ENCODE results near the gene C1orf116. TPM values are rescaled to one million over a fixed set of nuclear protein-coding genes. Genes with fewer than 3 reads are reported as not detected.

Gene C1orf116
- total RNA-seq, 1 experiment from 2014 or later = 8.7 TPM

DNA sequence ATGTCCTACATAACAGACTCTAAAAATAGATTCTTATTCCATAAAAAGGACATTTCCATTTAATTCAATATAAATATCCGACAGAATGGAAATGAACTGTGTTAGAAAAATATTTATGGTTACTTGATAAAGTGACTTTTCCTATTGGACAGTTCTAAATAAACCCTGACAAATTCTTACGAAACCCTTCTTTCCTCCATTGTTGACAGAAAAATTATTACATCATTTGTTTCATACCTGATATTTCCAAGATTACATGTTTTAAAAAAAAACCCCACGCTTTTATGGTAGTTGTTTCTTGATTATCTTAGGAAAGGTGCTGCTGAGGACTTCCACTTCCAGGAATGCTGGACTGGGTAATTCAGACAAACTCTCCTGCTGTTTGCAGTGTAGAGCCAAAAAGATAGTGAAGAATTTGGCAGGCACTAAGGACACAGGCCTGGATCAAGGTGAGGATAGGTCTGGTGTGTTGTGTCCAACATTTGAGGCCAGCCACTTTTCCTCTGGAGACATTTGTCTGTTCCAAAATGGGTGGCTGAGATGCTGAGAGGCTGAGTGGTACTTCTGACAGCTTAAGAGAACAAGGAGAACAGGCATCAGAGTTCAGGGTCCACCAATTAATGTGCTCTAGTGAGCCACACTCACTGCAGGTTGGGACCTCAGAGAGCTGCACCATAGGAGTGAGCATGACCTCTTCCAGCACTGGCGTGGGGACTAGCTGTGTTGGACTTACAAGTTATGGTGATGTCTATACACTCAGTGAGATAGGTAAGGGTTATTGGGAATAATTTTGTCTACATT lies 7.0 kb upstream of the C1orf116 start:
- Histone ChIP-seq H3K9me3 (no peaks in the 10 kb centered on the region), H3K27me3 (replicated peaks; ENCODE audit: control insufficient read depth, insufficient read depth, low read length) (no peaks in the 10 kb centered on the region), H3K4me3 (ENCODE audit: low read depth, low read length) (no peak overlapping the region), H3K36me3 (ENCODE audit: control insufficient read depth, insufficient read depth, low read length) (no peaks in the 10 kb centered on the region), H3K4me1 (peaks cover 26% of the 10 kb centered on the region)
- ChIA-PET POLR2A (no interaction called here), CTCF (no interaction called here)
- Mint-ChIP-seq H3K9me3 (ENCODE audit: unreplicated experiment) (no peaks in the 10 kb centered on the region), H3K36me3 (ENCODE audit: insufficient read depth, unreplicated experiment) (no peaks in the 10 kb centered on the region), H3K27ac (ENCODE audit: unreplicated experiment) (no peak overlapping the region), H3K27me3 (ENCODE audit: insufficient read depth, unreplicated experiment) (no peaks in the 10 kb centered on the region), H3K4me3 (ENCODE audit: unreplicated experiment) (no peak overlapping the region), H3K4me1 (ENCODE audit: low read depth, unreplicated experiment) (peaks cover 7% of the 10 kb centered on the region)
- intact Hi-C loops (cut with micrococcal nuclease; ENCODE audit: unreplicated experiment) = no loop called here
- TF ChIP-seq, protein P1, sequence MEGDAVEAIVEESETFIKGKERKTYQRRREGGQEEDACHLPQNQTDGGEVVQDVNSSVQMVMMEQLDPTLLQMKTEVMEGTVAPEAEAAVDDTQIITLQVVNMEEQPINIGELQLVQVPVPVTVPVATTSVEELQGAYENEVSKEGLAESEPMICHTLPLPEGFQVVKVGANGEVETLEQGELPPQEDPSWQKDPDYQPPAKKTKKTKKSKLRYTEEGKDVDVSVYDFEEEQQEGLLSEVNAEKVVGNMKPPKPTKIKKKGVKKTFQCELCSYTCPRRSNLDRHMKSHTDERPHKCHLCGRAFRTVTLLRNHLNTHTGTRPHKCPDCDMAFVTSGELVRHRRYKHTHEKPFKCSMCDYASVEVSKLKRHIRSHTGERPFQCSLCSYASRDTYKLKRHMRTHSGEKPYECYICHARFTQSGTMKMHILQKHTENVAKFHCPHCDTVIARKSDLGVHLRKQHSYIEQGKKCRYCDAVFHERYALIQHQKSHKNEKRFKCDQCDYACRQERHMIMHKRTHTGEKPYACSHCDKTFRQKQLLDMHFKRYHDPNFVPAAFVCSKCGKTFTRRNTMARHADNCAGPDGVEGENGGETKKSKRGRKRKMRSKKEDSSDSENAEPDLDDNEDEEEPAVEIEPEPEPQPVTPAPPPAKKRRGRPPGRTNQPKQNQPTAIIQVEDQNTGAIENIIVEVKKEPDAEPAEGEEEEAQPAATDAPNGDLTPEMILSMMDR (IDR thresholded peaks at IDR 0.05; ENCODE audit: insufficient read depth in 1 of 2, low read depth in 1 of 2, low read length in 1 of 2, severe bottlenecking in 1 of 2, unreplicated experiment in 1 of 2) = no peak
- BruUV-seq (replicated peaks) = no TSS peak
- no peak for DNase-seq

DNA sequence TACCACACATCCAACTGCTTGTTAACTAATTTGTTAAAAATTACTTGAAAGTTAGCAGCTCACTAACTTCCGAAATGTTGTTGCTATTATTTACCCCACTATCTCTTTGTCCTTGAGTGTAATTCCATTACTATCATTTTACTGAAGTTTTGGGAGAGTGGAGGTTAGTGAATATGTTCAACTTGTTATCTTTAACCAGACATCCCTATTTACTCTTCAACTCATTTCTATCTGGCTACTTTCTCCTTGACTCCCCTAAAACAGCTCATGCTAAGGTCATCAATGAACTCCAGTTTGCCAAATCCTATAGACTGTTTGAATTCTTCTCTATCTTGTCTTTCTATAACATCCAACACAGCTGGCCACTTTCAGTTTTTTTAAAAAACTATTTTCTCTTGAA lies 4.3 kb upstream of the C1orf116 start:
- no peaks in the 10 kb centered on the region for H3K27me3 ChIP-seq (replicated peaks; ENCODE audit: control insufficient read depth, insufficient read depth, low read length)
- H3K9me3 ChIP-seq = no peaks in the 10 kb centered on the region
- H3K4me1 ChIP-seq = peaks cover 25% of the 10 kb centered on the region
- no peak overlapping the region for H3K4me3 ChIP-seq (ENCODE audit: low read depth, low read length)
- Mint-ChIP-seq H3K4me1 (ENCODE audit: low read depth, unreplicated experiment) (peaks cover 21% of the 10 kb centered on the region), H3K27ac (ENCODE audit: unreplicated experiment) (no peak overlapping the region), H3K27me3 (ENCODE audit: insufficient read depth, unreplicated experiment) (no peaks in the 10 kb centered on the region), H3K9me3 (ENCODE audit: unreplicated experiment) (no peaks in the 10 kb centered on the region), H3K36me3 (ENCODE audit: insufficient read depth, unreplicated experiment) (no peaks in the 10 kb centered on the region), H3K4me3 (ENCODE audit: unreplicated experiment) (no peak overlapping the region)
- H3K36me3 ChIP-seq (ENCODE audit: control insufficient read depth, insufficient read depth, low read length) = no peaks in the 10 kb centered on the region
- ChIA-PET CTCF (no interaction called here), POLR2A (no interaction called here)
- intact Hi-C loops (cut with micrococcal nuclease; ENCODE audit: unreplicated experiment) = no loop called here
- no peak for DNase-seq
- no TSS peak for BruUV-seq (replicated peaks)
- TF ChIP-seq, protein P1 (IDR thresholded peaks at IDR 0.05; ENCODE audit: insufficient read depth in 1 of 2, low read depth in 1 of 2, low read length in 1 of 2, severe bottlenecking in 1 of 2, unreplicated experiment in 1 of 2) = no peak

DNA sequence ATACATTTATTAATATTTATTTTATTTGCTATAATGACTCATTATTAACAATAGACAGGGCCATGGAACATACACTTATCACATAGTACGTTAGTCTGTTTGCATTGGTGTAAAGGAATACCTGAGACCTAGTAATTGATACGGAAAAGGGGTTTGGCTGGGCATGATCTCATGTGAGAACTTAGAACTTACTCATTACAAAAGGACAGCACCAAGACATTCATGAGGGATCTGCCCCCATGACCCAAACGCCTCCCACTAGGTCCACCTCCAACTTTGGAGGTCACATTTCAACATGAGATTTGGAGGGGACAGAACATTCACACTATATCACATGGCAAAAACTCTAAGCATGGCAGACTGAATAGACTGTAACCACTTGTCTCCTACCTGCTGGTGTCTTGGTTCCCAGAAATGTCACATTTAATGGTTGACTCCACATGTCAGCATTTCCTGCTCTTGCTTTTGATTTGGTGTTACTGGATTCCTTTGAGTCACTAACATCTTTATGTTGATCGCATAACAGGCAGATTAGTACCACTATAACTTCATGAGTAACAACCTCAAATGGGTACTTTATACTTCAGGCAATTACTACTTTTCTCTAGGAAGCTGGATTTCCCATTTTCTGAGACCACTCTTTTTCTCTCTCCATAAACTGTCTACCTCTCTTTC lies 3.5 kb upstream of the C1orf116 start:
- ChIA-PET CTCF (no interaction called here), POLR2A (no interaction called here)
- no peaks in the 10 kb centered on the region for H3K36me3 Mint-ChIP-seq (ENCODE audit: insufficient read depth, unreplicated experiment)
- no peaks in the 10 kb centered on the region for H3K9me3 ChIP-seq
- TF ChIP-seq, protein P1 (IDR thresholded peaks at IDR 0.05; ENCODE audit: insufficient read depth in 1 of 2, low read depth in 1 of 2, low read length in 1 of 2, severe bottlenecking in 1 of 2, unreplicated experiment in 1 of 2) = no peak
- H3K27ac Mint-ChIP-seq (ENCODE audit: unreplicated experiment) = no peak overlapping the region
- no peak overlapping the region for H3K4me3 Mint-ChIP-seq (ENCODE audit: unreplicated experiment)
- H3K4me3 ChIP-seq (ENCODE audit: low read depth, low read length) = no peak overlapping the region
- no peak for DNase-seq
- H3K27me3 ChIP-seq (replicated peaks; ENCODE audit: control insufficient read depth, insufficient read depth, low read length) = no peaks in the 10 kb centered on the region
- no TSS peak for BruUV-seq (replicated peaks)
- H3K4me1 ChIP-seq = peaks cover 33% of the 10 kb centered on the region
- no peaks in the 10 kb centered on the region for H3K9me3 Mint-ChIP-seq (ENCODE audit: unreplicated experiment)
- peaks cover 27% of the 10 kb centered on the region for H3K4me1 Mint-ChIP-seq (ENCODE audit: low read depth, unreplicated experiment)
- no peaks in the 10 kb centered on the region for H3K36me3 ChIP-seq (ENCODE audit: control insufficient read depth, insufficient read depth, low read length)
- intact Hi-C loops (cut with micrococcal nuclease; ENCODE audit: unreplicated experiment) = no loop called here
- H3K27me3 Mint-ChIP-seq (ENCODE audit: insufficient read depth, unreplicated experiment) = no peaks in the 10 kb centered on the region
